ENCODE measurements around the gene COX6A1. TPM values are rescaled to one million over a fixed set of nuclear protein-coding genes. Genes with fewer than 3 reads are reported as not detected.

Gene COX6A1
- total and polyA plus RNA-seq, 3 experiments from 2014 or later = 475 to 785 (median 475) TPM

- Mint-ChIP-seq H3K9me3 (no peaks in the 10 kb centered on the region), H3K4me3 (peak overlapping the region in 1 of 7 donors; percentile 80), H3K27me3 (peaks cover 0 to 3% of the 10 kb centered on the region in 2 donors), H3K27ac (peak overlapping the region in 3 of 8 donors; percentile 23 to 51 (median 42)), H3K4me1 (peaks cover 34 to 47% (median 44%) of the 10 kb centered on the region in 3 donors), H3K36me3 (peaks cover 11 to 65% (median 13%) of the 10 kb centered on the region in 3 donors)
- Histone ChIP-seq H3K27me3 (ENCODE audit: insufficient read depth, low read length, poor library complexity, severe bottlenecking) (no peaks in the 10 kb centered on the region), H3K36me3 (ENCODE audit: insufficient read depth, low read length) (peaks cover 56% of the 10 kb centered on the region), H3K9me3 (ENCODE audit: low read length) (no peaks in the 10 kb centered on the region), H3K4me3 (ENCODE audit: low read length) (no peak overlapping the region), H3K27ac (ENCODE audit: low read depth, low read length) (no peak overlapping the region), H3K4me1 (ENCODE audit: insufficient read depth, low read length) (peaks cover 43% of the 10 kb centered on the region)
- DNase-seq = no peak
- POLR2A ChIA-PET = interaction anchor here (0.8 to 1.0 kb wide), 2 partner anchors 28 to 106 kb away, joined by 3 read pairs; partner anchors contain the start of gene COX6A1
- CTCF ChIA-PET = interaction anchor here (0.7 to 1.9 kb wide), 4 partner anchors 18 to 104 kb away, joined by 3 to 5 read pairs (median 4); no protein-coding TSS in a partner anchor
These were observed 27.8 kb downstream of the COX6A1 start for GRCh38 chr12:120465756-120466155.

- H3K36me3 Mint-ChIP-seq = peaks cover 9 to 58% (median 13%) of the 10 kb centered on the region in 3 donors
- no peaks in the 10 kb centered on the region for H3K27me3 ChIP-seq (ENCODE audit: insufficient read depth, low read length, poor library complexity, severe bottlenecking)
- no peak overlapping the region for H3K27ac ChIP-seq (ENCODE audit: low read depth, low read length)
- peaks cover 36 to 54% (median 51%) of the 10 kb centered on the region in 3 donors for H3K4me1 Mint-ChIP-seq
- H3K4me3 ChIP-seq (ENCODE audit: low read length) = no peak overlapping the region
- H3K4me3 Mint-ChIP-seq = peak overlapping the region in 6 of 7 donors; percentile 4 to 83 (median 44)
- peaks cover 0 to 3% of the 10 kb centered on the region in 2 donors for H3K27me3 Mint-ChIP-seq
- DNase-seq = peak; percentile 12 to 61 (median 33)
- H3K9me3 ChIP-seq (ENCODE audit: low read length) = no peaks in the 10 kb centered on the region
- CTCF ChIA-PET = interaction anchor here (0.5 to 4.9 kb wide), 10 partner anchors 14 to 110 kb away, joined by 3 to 36 read pairs (median 4); partner anchors contain the start of genes COX6A1 and DYNLL1
- POLR2A ChIA-PET = interaction anchor here (0.7 to 1.0 kb wide), 3 partner anchors 9 to 68 kb away, joined by 3 read pairs; partner anchors contain the start of gene COX6A1
- H3K36me3 ChIP-seq (ENCODE audit: insufficient read depth, low read length) = peaks cover 49% of the 10 kb centered on the region
- peak overlapping the region in 7 of 8 donors; percentile 33 to 80 (median 59) for H3K27ac Mint-ChIP-seq
- peaks cover 48% of the 10 kb centered on the region for H3K4me1 ChIP-seq (ENCODE audit: insufficient read depth, low read length)
- H3K9me3 Mint-ChIP-seq = no peaks in the 10 kb centered on the region
These were observed 28.8 kb downstream of the COX6A1 start for GRCh38 chr12:120466560-120467315.

- peak overlapping the region; percentile 3 to 96 (median 65) for H3K27ac Mint-ChIP-seq
These were observed 29.5 kb downstream of the COX6A1 start for GRCh38 chr12:120467439-120467838.

GRCh38 chr12:120468325-120468820 is 30.5 kb downstream of the COX6A1 start:
- Mint-ChIP-seq H3K9me3 (no peaks in the 10 kb centered on the region), H3K36me3 (peaks cover 9 to 43% (median 13%) of the 10 kb centered on the region in 3 donors), H3K4me3 (peak overlapping the region; percentile 81 to 96 (median 92)), H3K27me3 (peaks cover 0 to 3% of the 10 kb centered on the region in 2 donors), H3K4me1 (peaks cover 44 to 64% (median 62%) of the 10 kb centered on the region in 3 donors), H3K27ac (peak overlapping the region; percentile 79 to 97 (median 90))
- ChIA-PET CTCF (interaction anchor here (0.6 to 4.9 kb wide), 10 partner anchors 10 to 453 kb away, joined by 3 to 36 read pairs (median 4); partner anchors contain the start of gene DYNLL1), POLR2A (interaction anchor here (0.6 to 3.2 kb wide), 8 partner anchors 21 to 176 kb away, joined by 3 to 36 read pairs (median 4); partner anchors contain the start of genes COQ5, COX6A1, DYNLL1 and RNU4-1)
- peak overlapping the region; percentile 84 for H3K4me3 ChIP-seq (ENCODE audit: low read length)
- no peaks in the 10 kb centered on the region for H3K27me3 ChIP-seq (ENCODE audit: insufficient read depth, low read length, poor library complexity, severe bottlenecking)
- H3K4me1 ChIP-seq (ENCODE audit: insufficient read depth, low read length) = peaks cover 53% of the 10 kb centered on the region
- peaks cover 35% of the 10 kb centered on the region for H3K36me3 ChIP-seq (ENCODE audit: insufficient read depth, low read length)
- H3K9me3 ChIP-seq (ENCODE audit: low read length) = no peaks in the 10 kb centered on the region
- H3K27ac ChIP-seq (ENCODE audit: low read depth, low read length) = peak overlapping the region; percentile 75
- no peak for DNase-seq

More at GRCh38 chr12:120467439-120467838, 29.5 kb downstream of the COX6A1 start:
- CTCF ChIA-PET = interaction anchor here (0.5 to 4.9 kb wide), 5 partner anchors 27 to 110 kb away, joined by 3 to 36 read pairs (median 5); partner anchors contain the start of gene DYNLL1
- Mint-ChIP-seq H3K4me1 (peaks cover 40 to 57% (median 57%) of the 10 kb centered on the region in 3 donors), H3K4me3 (peak overlapping the region; percentile 44 to 96 (median 92)), H3K27me3 (peaks cover 0 to 3% of the 10 kb centered on the region in 2 donors), H3K36me3 (peaks cover 9 to 51% (median 13%) of the 10 kb centered on the region in 3 donors), H3K9me3 (no peaks in the 10 kb centered on the region)
- Histone ChIP-seq H3K27ac (ENCODE audit: low read depth, low read length) (no peak overlapping the region), H3K4me3 (ENCODE audit: low read length) (no peak overlapping the region), H3K27me3 (ENCODE audit: insufficient read depth, low read length, poor library complexity, severe bottlenecking) (no peaks in the 10 kb centered on the region), H3K36me3 (ENCODE audit: insufficient read depth, low read length) (peaks cover 42% of the 10 kb centered on the region), H3K9me3 (ENCODE audit: low read length) (no peaks in the 10 kb centered on the region), H3K4me1 (ENCODE audit: insufficient read depth, low read length) (peaks cover 51% of the 10 kb centered on the region)
- no peak for DNase-seq
- POLR2A ChIA-PET = interaction anchor here (0.7 kb wide), 1 partner anchor 68 kb away, joined by 3 read pairs; no protein-coding TSS in a partner anchor

- Mint-ChIP-seq H3K4me1 (peaks cover 46 to 62% (median 61%) of the 10 kb centered on the region in 3 donors), H3K36me3 (peaks cover 4 to 37% (median 13%) of the 10 kb centered on the region in 3 donors), H3K27ac (peak overlapping the region; percentile 79 to 97 (median 94)), H3K9me3 (no peaks in the 10 kb centered on the region), H3K27me3 (peaks cover 0 to 3% of the 10 kb centered on the region in 2 donors), H3K4me3 (peak overlapping the region; percentile 81 to 96 (median 92))
- Histone ChIP-seq H3K27ac (ENCODE audit: low read depth, low read length) (peak overlapping the region; percentile 75), H3K4me3 (ENCODE audit: low read length) (peak overlapping the region; percentile 84), H3K4me1 (ENCODE audit: insufficient read depth, low read length) (peaks cover 53% of the 10 kb centered on the region), H3K36me3 (ENCODE audit: insufficient read depth, low read length) (peaks cover 29% of the 10 kb centered on the region), H3K9me3 (ENCODE audit: low read length) (no peaks in the 10 kb centered on the region), H3K27me3 (ENCODE audit: insufficient read depth, low read length, poor library complexity, severe bottlenecking) (no peaks in the 10 kb centered on the region)
- ChIA-PET CTCF (interaction anchor here (0.6 to 4.9 kb wide), 14 partner anchors 10 to 454 kb away, joined by 3 to 36 read pairs (median 4); partner anchors contain the start of gene DYNLL1), POLR2A (interaction anchor here (0.8 to 3.2 kb wide), 7 partner anchors 20 to 177 kb away, joined by 3 to 36 read pairs (median 4); partner anchors contain the start of genes COQ5, COX6A1, DYNLL1 and RNU4-1)
- DNase-seq = peak in 1 of 5 donors; percentile 48
These were observed 31.0 kb downstream of the COX6A1 start for GRCh38 chr12:120468821-120469449.

- H3K27ac ChIP-seq (ENCODE audit: low read depth, low read length) = peak within 1 kb of the TSS; percentile 75
- peak within 1 kb of the TSS; percentile 86 for H3K4me3 ChIP-seq (ENCODE audit: low read length)
- H3K4me1 ChIP-seq (ENCODE audit: insufficient read depth, low read length) = peaks cover 50% of the 10 kb centered on the region
- H3K36me3 ChIP-seq (ENCODE audit: insufficient read depth, low read length) = peaks cover 23% of the 10 kb centered on the region
- H3K27ac Mint-ChIP-seq = peak within 1 kb of the TSS; percentile 79 to 97 (median 94)
- ChIA-PET POLR2A (interaction anchor here (0.5 to 3.2 kb wide), 7 partner anchors 26 to 979 kb away, joined by 3 to 36 read pairs (median 4); partner anchors contain the start of genes COQ5, DYNLL1, POP5 and RNU4-1), CTCF (interaction anchor here (0.7 to 4.9 kb wide), 22 partner anchors 11 to 454 kb away, joined by 3 to 36 read pairs (median 4); partner anchors contain the start of gene DYNLL1)
- peaks cover 0 to 3% of the 10 kb centered on the region in 2 donors for H3K27me3 Mint-ChIP-seq
- no peaks in the 10 kb centered on the region for H3K27me3 ChIP-seq (ENCODE audit: insufficient read depth, low read length, poor library complexity, severe bottlenecking)
- H3K9me3 ChIP-seq (ENCODE audit: low read length) = no peaks in the 10 kb centered on the region
- DNase-seq = peak; percentile 96 to 99 (median 97)
- H3K4me1 Mint-ChIP-seq = peaks cover 47 to 61% (median 60%) of the 10 kb centered on the region in 3 donors
- peaks cover 2 to 30% (median 11%) of the 10 kb centered on the region in 3 donors for H3K36me3 Mint-ChIP-seq
- peak within 1 kb of the TSS; percentile 81 to 96 (median 92) for H3K4me3 Mint-ChIP-seq
- H3K9me3 Mint-ChIP-seq = no peaks in the 10 kb centered on the region
These were observed 31.7 kb downstream of the COX6A1 start, which contains the start of gene SRSF9 for GRCh38 chr12:120469450-120470149. Gene SRSF9, minus strand, starts transcription at chr12:120469748. Its CDS starts 139 bp downstream, at chr12:120469609.
